Measurements from ENCODE around the gene PRDX6. TPM values are rescaled to one million over a fixed set of nuclear protein-coding genes. Genes with fewer than 3 reads are reported as not detected.
"Not testable (repeated sequence)": the region's sequence is repeated elsewhere in the genome, so short reads cannot be mapped to it uniquely, and the experiment has no call there.

Gene PRDX6
- total and polyA plus RNA-seq, 12 donors = 171 to 461 (median 311) TPM

GRCh38 chr1:173451981-173452380 lies 25.2 kb upstream of the PRDX6 start:
- intact Hi-C loops (cut with DNase I) = no loop called here
- Histone ChIP-seq H3K4me1 (replicated peaks in 1 of 2) (no peaks in the 10 kb centered on the region), H3K4me3 (no peak overlapping the region), H3K9me3 (replicated peaks in 1 of 3) (no peaks in the 10 kb centered on the region), H3K27ac (no peak overlapping the region), H3K27me3 (no peaks in the 10 kb centered on the region), H3K36me3 (replicated peaks in 1 of 2) (no peaks in the 10 kb centered on the region)
- peak in 5 of 7 donors; percentile 46 to 63 (median 50) for DNase-seq
- no peak for TF ChIP-seq POLR2A (IDR thresholded peaks at IDR 0.05)
- TF ChIP-seq CTCF (IDR thresholded peaks at IDR 0.05) = no peak
- 52 to 73% (median 61%) methylated on average over 2 of the region's 2 CpGs for WGBS, 4 donors

- no peak for TF ChIP-seq POLR2A (IDR thresholded peaks at IDR 0.05)
- no peak for TF ChIP-seq CTCF (IDR thresholded peaks at IDR 0.05)
- Histone ChIP-seq H3K9me3 (replicated peaks in 1 of 3) (no peaks in the 10 kb centered on the region), H3K4me1 (replicated peaks in 1 of 2) (no peaks in the 10 kb centered on the region), H3K4me3 (no peak overlapping the region), H3K27me3 (no peaks in the 10 kb centered on the region), H3K27ac (no peak overlapping the region), H3K36me3 (replicated peaks in 1 of 2) (no peaks in the 10 kb centered on the region)
- no peak for DNase-seq
- intact Hi-C loops (cut with DNase I) = no loop called here
Observed at GRCh38 chr1:173453982-173454381, 23.2 kb upstream of the PRDX6 start.

GRCh38 chr1:173454966-173455524 lies 22.1 kb upstream of the PRDX6 start:
- 92 to 98% (median 95%) methylated on average over 4 of the region's 4 CpGs for WGBS, 4 donors
- peaks cover 0 to under 1% of the 10 kb centered on the region in 2 donors for H3K36me3 ChIP-seq (replicated peaks in 1 of 2)
- H3K27me3 ChIP-seq = no peaks in the 10 kb centered on the region
- no peaks in the 10 kb centered on the region for H3K9me3 ChIP-seq (replicated peaks in 1 of 3)
- H3K4me1 ChIP-seq (replicated peaks in 1 of 2) = no peaks in the 10 kb centered on the region
- TF ChIP-seq POLR2A (IDR thresholded peaks at IDR 0.05) = no peak
- TF ChIP-seq CTCF (IDR thresholded peaks at IDR 0.05) = no peak
- no peak for DNase-seq
- H3K4me3 ChIP-seq = no peak overlapping the region
- intact Hi-C loops (cut with DNase I) = no loop called here
- no peak overlapping the region for H3K27ac ChIP-seq

GRCh38 chr1:173459885-173460284 lies 17.2 kb upstream of the PRDX6 start:
- no peak overlapping the region for H3K27ac ChIP-seq
- 82 to 97% (median 90%) methylated on average over 1 to 4 of the region's 4 CpGs for WGBS, 4 donors
- no peak overlapping the region for H3K4me3 ChIP-seq
- intact Hi-C loops (cut with DNase I) = no loop called here
- TF ChIP-seq CTCF (IDR thresholded peaks at IDR 0.05) (no peak), POLR2A (IDR thresholded peaks at IDR 0.05) (no peak)
- peaks cover 0 to 17% of the 10 kb centered on the region in 2 donors for H3K36me3 ChIP-seq (replicated peaks in 1 of 2)
- H3K9me3 ChIP-seq (replicated peaks in 1 of 3) = no peaks in the 10 kb centered on the region
- no peak for DNase-seq
- no peaks in the 10 kb centered on the region for H3K4me1 ChIP-seq (replicated peaks in 1 of 2)
- no peaks in the 10 kb centered on the region for H3K27me3 ChIP-seq

GRCh38 chr1:173462666-173463065 lies 14.5 kb upstream of the PRDX6 start:
- DNase-seq; H3K27ac ChIP-seq; H3K4me1 ChIP-seq (replicated peaks in 1 of 2); intact Hi-C loops (cut with DNase I); H3K4me3 ChIP-seq; H3K27me3 ChIP-seq; H3K9me3 ChIP-seq (replicated peaks in 1 of 3): not testable (repeated sequence)
- WGBS, 4 donors = 93 to 100% (median 98%) methylated on average over 2 of the region's 2 CpGs
- peaks cover 0 to 17% of the 10 kb centered on the region in 2 donors for H3K36me3 ChIP-seq (replicated peaks in 1 of 2)

GRCh38 chr1:173464185-173464584 lies 12.9 kb upstream of the PRDX6 start:
- intact Hi-C loops (cut with DNase I); H3K4me1 ChIP-seq (replicated peaks in 1 of 2); H3K4me3 ChIP-seq; H3K27me3 ChIP-seq; H3K27ac ChIP-seq; DNase-seq; H3K9me3 ChIP-seq (replicated peaks in 1 of 3): not testable (repeated sequence)
- 68 to 81% (median 74%) methylated on average over 2 of the region's 2 CpGs for WGBS, 4 donors
- peaks cover 0 to 17% of the 10 kb centered on the region in 2 donors for H3K36me3 ChIP-seq (replicated peaks in 1 of 2)
